ENCODE results near the gene TMEM170A. TPM values are rescaled to one million over a fixed set of nuclear protein-coding genes. Genes with fewer than 3 reads are reported as not detected.
"Not testable (repeated sequence)": the region's sequence is repeated elsewhere in the genome, so short reads cannot be mapped to it uniquely, and the experiment has no call there.

Gene TMEM170A
- polyA plus RNA-seq, 2 donors = 5.0 to 5.2 TPM

- Histone ChIP-seq H3K36me3 (ENCODE audit: control insufficient read depth in 2 of 2, insufficient read depth in 2 of 2, low read length in 1 of 2) (no peaks in the 10 kb centered on the region), H3K27ac (ENCODE audit: low read depth in 2 of 2, low read length in 1 of 2) (no peak overlapping the region), H3K4me3 (ENCODE audit: low read depth in 1 of 2, low read length in 2 of 2) (no peak overlapping the region), H3K9me3 (ENCODE audit: control insufficient read depth in 2 of 2, insufficient read depth in 1 of 2, low read depth in 1 of 2, low read length in 1 of 2) (no peaks in the 10 kb centered on the region), H3K27me3 (ENCODE audit: control insufficient read depth in 1 of 2, insufficient read depth in 2 of 2, low read length in 2 of 2) (no peaks in the 10 kb centered on the region), H3K4me1 (ENCODE audit: control insufficient read depth in 2 of 2, insufficient read depth in 2 of 2, low read length in 1 of 2) (peaks cover 2% of the 10 kb centered on the region in 2 donors)
- WGBS, 2 donors = 85 to 96% methylated on average over 5 of the region's 5 CpGs
Measured at GRCh38 chr16:75457485-75458021, 6.9 kb downstream of the TMEM170A start.

GRCh38 chr16:75456971-75457370 lies 7.5 kb downstream of the TMEM170A start:
- Histone ChIP-seq H3K27ac (ENCODE audit: low read depth in 2 of 2, low read length in 1 of 2) (no peak overlapping the region), H3K36me3 (ENCODE audit: control insufficient read depth in 2 of 2, insufficient read depth in 2 of 2, low read length in 1 of 2) (no peaks in the 10 kb centered on the region), H3K27me3 (ENCODE audit: control insufficient read depth in 1 of 2, insufficient read depth in 2 of 2, low read length in 2 of 2) (no peaks in the 10 kb centered on the region), H3K9me3 (ENCODE audit: control insufficient read depth in 2 of 2, insufficient read depth in 1 of 2, low read depth in 1 of 2, low read length in 1 of 2) (no peaks in the 10 kb centered on the region), H3K4me3 (ENCODE audit: low read depth in 1 of 2, low read length in 2 of 2) (no peak overlapping the region), H3K4me1 (ENCODE audit: control insufficient read depth in 2 of 2, insufficient read depth in 2 of 2, low read length in 1 of 2) (peaks cover 2% of the 10 kb centered on the region in 2 donors)
- 80 to 86% methylated on average over 1 of the region's 1 CpG for WGBS, 2 donors

- H3K27me3 ChIP-seq (ENCODE audit: control insufficient read depth in 1 of 2, insufficient read depth in 2 of 2, low read length in 2 of 2); H3K36me3 ChIP-seq (ENCODE audit: control insufficient read depth in 2 of 2, insufficient read depth in 2 of 2, low read length in 1 of 2); H3K9me3 ChIP-seq (ENCODE audit: control insufficient read depth in 2 of 2, insufficient read depth in 1 of 2, low read depth in 1 of 2, low read length in 1 of 2); H3K4me1 ChIP-seq (ENCODE audit: control insufficient read depth in 2 of 2, insufficient read depth in 2 of 2, low read length in 1 of 2); H3K27ac ChIP-seq (ENCODE audit: low read depth in 2 of 2, low read length in 1 of 2); H3K4me3 ChIP-seq (ENCODE audit: low read depth in 1 of 2, low read length in 2 of 2): not testable (repeated sequence)
- WGBS, 2 donors = 88 to 97% methylated on average over 4 of the region's 4 CpGs
Measured at GRCh38 chr16:75456486-75456885, 8.0 kb downstream of the TMEM170A start.

- 70 to 74% methylated on average over 5 of the region's 5 CpGs for WGBS, 2 donors
- Histone ChIP-seq H3K9me3 (ENCODE audit: control insufficient read depth in 2 of 2, insufficient read depth in 1 of 2, low read depth in 1 of 2, low read length in 1 of 2) (no peaks in the 10 kb centered on the region), H3K4me3 (ENCODE audit: low read depth in 1 of 2, low read length in 2 of 2) (no peak overlapping the region), H3K27me3 (ENCODE audit: control insufficient read depth in 1 of 2, insufficient read depth in 2 of 2, low read length in 2 of 2) (no peaks in the 10 kb centered on the region), H3K4me1 (ENCODE audit: control insufficient read depth in 2 of 2, insufficient read depth in 2 of 2, low read length in 1 of 2) (peaks cover 2% of the 10 kb centered on the region in 2 donors), H3K27ac (ENCODE audit: low read depth in 2 of 2, low read length in 1 of 2) (no peak overlapping the region), H3K36me3 (ENCODE audit: control insufficient read depth in 2 of 2, insufficient read depth in 2 of 2, low read length in 1 of 2) (peaks cover 0 to 3% of the 10 kb centered on the region in 2 donors)
Measured at GRCh38 chr16:75455677-75456076, 8.8 kb downstream of the TMEM170A start.

GRCh38 chr16:75452464-75453190 lies 11.9 kb downstream of the TMEM170A start:
- WGBS, 2 donors = 84 to 94% methylated on average over 12 of the region's 12 CpGs
- H3K27ac ChIP-seq (ENCODE audit: low read depth in 2 of 2, low read length in 1 of 2) = no peak overlapping the region
- peaks cover 0 to 3% of the 10 kb centered on the region in 2 donors for H3K36me3 ChIP-seq (ENCODE audit: control insufficient read depth in 2 of 2, insufficient read depth in 2 of 2, low read length in 1 of 2)
- no peaks in the 10 kb centered on the region for H3K27me3 ChIP-seq (ENCODE audit: control insufficient read depth in 1 of 2, insufficient read depth in 2 of 2, low read length in 2 of 2)
- H3K9me3 ChIP-seq (ENCODE audit: control insufficient read depth in 2 of 2, insufficient read depth in 1 of 2, low read depth in 1 of 2, low read length in 1 of 2) = no peaks in the 10 kb centered on the region
- peaks cover 0 to 2% of the 10 kb centered on the region in 2 donors for H3K4me1 ChIP-seq (ENCODE audit: control insufficient read depth in 2 of 2, insufficient read depth in 2 of 2, low read length in 1 of 2)
- no peak overlapping the region for H3K4me3 ChIP-seq (ENCODE audit: low read depth in 1 of 2, low read length in 2 of 2)

- Histone ChIP-seq H3K9me3 (ENCODE audit: control insufficient read depth in 2 of 2, insufficient read depth in 1 of 2, low read depth in 1 of 2, low read length in 1 of 2) (no peaks in the 10 kb centered on the region), H3K4me1 (ENCODE audit: control insufficient read depth in 2 of 2, insufficient read depth in 2 of 2, low read length in 1 of 2) (no peaks in the 10 kb centered on the region), H3K36me3 (ENCODE audit: control insufficient read depth in 2 of 2, insufficient read depth in 2 of 2, low read length in 1 of 2) (peaks cover 0 to 3% of the 10 kb centered on the region in 2 donors), H3K27ac (ENCODE audit: low read depth in 2 of 2, low read length in 1 of 2) (no peak overlapping the region), H3K4me3 (ENCODE audit: low read depth in 1 of 2, low read length in 2 of 2) (no peak overlapping the region), H3K27me3 (ENCODE audit: control insufficient read depth in 1 of 2, insufficient read depth in 2 of 2, low read length in 2 of 2) (no peaks in the 10 kb centered on the region)
Measured at GRCh38 chr16:75446416-75446815, 18.1 kb downstream of the TMEM170A start.

GRCh38 chr16:75445298-75445697 lies 19.2 kb downstream of the TMEM170A start:
- no peaks in the 10 kb centered on the region for H3K36me3 ChIP-seq (ENCODE audit: control insufficient read depth in 2 of 2, insufficient read depth in 2 of 2, low read length in 1 of 2)
- no peak overlapping the region for H3K4me3 ChIP-seq (ENCODE audit: low read depth in 1 of 2, low read length in 2 of 2)
- WGBS, 2 donors = 75 to 89% methylated on average over 5 of the region's 5 CpGs
- peak overlapping the region in 1 of 2 donors; percentile 1 for H3K27ac ChIP-seq (ENCODE audit: low read depth in 2 of 2, low read length in 1 of 2)
- H3K9me3 ChIP-seq (ENCODE audit: control insufficient read depth in 2 of 2, insufficient read depth in 1 of 2, low read depth in 1 of 2, low read length in 1 of 2) = no peaks in the 10 kb centered on the region
- H3K4me1 ChIP-seq (ENCODE audit: control insufficient read depth in 2 of 2, insufficient read depth in 2 of 2, low read length in 1 of 2) = no peaks in the 10 kb centered on the region
- no peaks in the 10 kb centered on the region for H3K27me3 ChIP-seq (ENCODE audit: control insufficient read depth in 1 of 2, insufficient read depth in 2 of 2, low read length in 2 of 2)

GRCh38 chr16:75443298-75443697 lies 21.2 kb downstream of the TMEM170A start:
- Histone ChIP-seq H3K4me1 (ENCODE audit: control insufficient read depth in 2 of 2, insufficient read depth in 2 of 2, low read length in 1 of 2) (no peaks in the 10 kb centered on the region), H3K27me3 (ENCODE audit: control insufficient read depth in 1 of 2, insufficient read depth in 2 of 2, low read length in 2 of 2) (no peaks in the 10 kb centered on the region), H3K27ac (ENCODE audit: low read depth in 2 of 2, low read length in 1 of 2) (no peak overlapping the region), H3K36me3 (ENCODE audit: control insufficient read depth in 2 of 2, insufficient read depth in 2 of 2, low read length in 1 of 2) (no peaks in the 10 kb centered on the region), H3K9me3 (ENCODE audit: control insufficient read depth in 2 of 2, insufficient read depth in 1 of 2, low read depth in 1 of 2, low read length in 1 of 2) (no peaks in the 10 kb centered on the region), H3K4me3 (ENCODE audit: low read depth in 1 of 2, low read length in 2 of 2) (no peak overlapping the region)
- 75 to 77% methylated on average over 3 of the region's 3 CpGs for WGBS, 2 donors

- 1 to 2% methylated on average over 32 of the region's 32 CpGs for WGBS, 2 donors
- Histone ChIP-seq H3K27ac (ENCODE audit: low read depth in 2 of 2, low read length in 1 of 2) (peak overlapping the region; percentile 89 to 97), H3K9me3 (ENCODE audit: control insufficient read depth in 2 of 2, insufficient read depth in 1 of 2, low read depth in 1 of 2, low read length in 1 of 2) (no peaks in the 10 kb centered on the region), H3K4me3 (ENCODE audit: low read depth in 1 of 2, low read length in 2 of 2) (peak overlapping the region; percentile 52 to 65), H3K4me1 (ENCODE audit: control insufficient read depth in 2 of 2, insufficient read depth in 2 of 2, low read length in 1 of 2) (peaks cover 0 to 2% of the 10 kb centered on the region in 2 donors), H3K27me3 (ENCODE audit: control insufficient read depth in 1 of 2, insufficient read depth in 2 of 2, low read length in 2 of 2) (no peaks in the 10 kb centered on the region), H3K36me3 (ENCODE audit: control insufficient read depth in 2 of 2, insufficient read depth in 2 of 2, low read length in 1 of 2) (no peaks in the 10 kb centered on the region)
Measured at GRCh38 chr16:75433732-75434413, 30.6 kb downstream of the TMEM170A start.
